GM10266 (cell line): ENCODE data around the gene PXT1.

Source experiments
- DNase-seq: peaks from one replicate; pipeline ENCODE4 v3.0.0; 2012; ENCODE audit errors: extremely low spot score
- TF ChIP-seq, protein P1 (sequence below): IDR thresholded peaks from 2 replicates; pipeline ENCODE4 v1.5.1; 2012; ENCODE audit warnings: mild to moderate bottlenecking, low read depth; ENCODE audit not compliant: control insufficient read depth, insufficient read depth; ENCODE audit errors: missing control alignments

PXT1 gene

DNA sequence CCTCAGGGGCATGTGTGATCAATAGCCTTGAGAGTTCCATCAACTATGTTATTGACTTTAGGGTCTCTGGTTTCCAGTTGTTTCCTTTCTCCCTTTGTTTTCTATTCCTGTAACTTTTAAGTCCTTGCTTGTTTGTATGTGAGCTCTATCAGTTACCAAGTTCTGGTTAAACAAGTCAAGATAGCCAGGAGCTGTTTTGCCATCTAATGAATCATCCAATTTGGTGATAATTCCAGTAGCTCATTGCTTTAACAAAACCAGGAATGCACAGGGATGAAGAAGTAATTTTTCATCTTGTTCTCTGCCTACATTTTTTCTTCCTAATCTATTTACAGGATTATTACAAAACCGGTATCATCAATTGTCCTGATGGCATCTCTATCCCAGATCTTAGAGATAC, 36.6 kb upstream of the PXT1 start:
- TF ChIP-seq, protein P1, sequence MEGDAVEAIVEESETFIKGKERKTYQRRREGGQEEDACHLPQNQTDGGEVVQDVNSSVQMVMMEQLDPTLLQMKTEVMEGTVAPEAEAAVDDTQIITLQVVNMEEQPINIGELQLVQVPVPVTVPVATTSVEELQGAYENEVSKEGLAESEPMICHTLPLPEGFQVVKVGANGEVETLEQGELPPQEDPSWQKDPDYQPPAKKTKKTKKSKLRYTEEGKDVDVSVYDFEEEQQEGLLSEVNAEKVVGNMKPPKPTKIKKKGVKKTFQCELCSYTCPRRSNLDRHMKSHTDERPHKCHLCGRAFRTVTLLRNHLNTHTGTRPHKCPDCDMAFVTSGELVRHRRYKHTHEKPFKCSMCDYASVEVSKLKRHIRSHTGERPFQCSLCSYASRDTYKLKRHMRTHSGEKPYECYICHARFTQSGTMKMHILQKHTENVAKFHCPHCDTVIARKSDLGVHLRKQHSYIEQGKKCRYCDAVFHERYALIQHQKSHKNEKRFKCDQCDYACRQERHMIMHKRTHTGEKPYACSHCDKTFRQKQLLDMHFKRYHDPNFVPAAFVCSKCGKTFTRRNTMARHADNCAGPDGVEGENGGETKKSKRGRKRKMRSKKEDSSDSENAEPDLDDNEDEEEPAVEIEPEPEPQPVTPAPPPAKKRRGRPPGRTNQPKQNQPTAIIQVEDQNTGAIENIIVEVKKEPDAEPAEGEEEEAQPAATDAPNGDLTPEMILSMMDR: no peak
- DNase-seq: no peak

DNA sequence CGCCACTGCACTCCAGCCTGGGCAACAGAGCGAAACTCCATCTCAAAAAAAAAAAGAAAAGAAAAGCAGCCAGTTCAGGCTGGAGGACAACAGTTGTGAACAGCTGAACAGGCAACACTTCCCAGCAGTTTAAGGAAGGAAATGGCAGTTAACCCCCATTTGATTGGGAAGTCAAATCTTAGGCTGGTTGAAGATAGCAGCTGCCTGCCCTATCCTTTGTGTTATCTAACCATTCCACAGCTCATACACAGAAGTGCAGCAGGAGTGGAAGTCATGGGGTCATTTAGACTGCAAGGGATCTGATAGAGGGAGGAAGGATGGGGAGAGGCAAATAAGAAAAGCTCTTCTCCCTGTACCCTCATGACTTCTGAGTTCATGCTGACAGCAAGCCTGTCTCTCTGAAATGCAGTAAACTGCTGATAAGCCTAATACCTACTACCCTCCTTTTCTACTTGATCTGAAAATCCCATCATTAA, 35.4 kb upstream of the PXT1 start:
- TF ChIP-seq, protein P1: no peak
- no peak for DNase-seq

DNA sequence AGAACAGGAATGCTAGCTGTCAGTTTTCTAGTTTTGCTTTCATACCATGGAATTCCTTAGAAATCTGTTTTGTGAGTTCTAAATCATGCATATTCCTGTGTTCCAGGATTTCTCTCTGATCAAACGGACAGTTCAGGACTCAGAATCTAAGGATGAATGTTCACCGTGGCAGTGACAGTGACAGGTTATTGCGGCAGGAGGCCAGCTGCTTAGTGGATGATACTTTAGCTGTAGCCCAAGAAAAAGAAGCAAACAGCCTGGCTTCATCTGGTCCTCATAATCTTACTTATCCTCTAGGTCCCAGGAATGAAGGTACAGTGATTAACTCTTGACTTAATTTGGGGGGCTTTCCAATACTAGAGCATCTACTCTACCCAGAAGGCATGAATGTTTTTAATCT, 27.3 kb upstream of the PXT1 start:
- TF ChIP-seq, protein P1: no peak
- no peak for DNase-seq

DNA sequence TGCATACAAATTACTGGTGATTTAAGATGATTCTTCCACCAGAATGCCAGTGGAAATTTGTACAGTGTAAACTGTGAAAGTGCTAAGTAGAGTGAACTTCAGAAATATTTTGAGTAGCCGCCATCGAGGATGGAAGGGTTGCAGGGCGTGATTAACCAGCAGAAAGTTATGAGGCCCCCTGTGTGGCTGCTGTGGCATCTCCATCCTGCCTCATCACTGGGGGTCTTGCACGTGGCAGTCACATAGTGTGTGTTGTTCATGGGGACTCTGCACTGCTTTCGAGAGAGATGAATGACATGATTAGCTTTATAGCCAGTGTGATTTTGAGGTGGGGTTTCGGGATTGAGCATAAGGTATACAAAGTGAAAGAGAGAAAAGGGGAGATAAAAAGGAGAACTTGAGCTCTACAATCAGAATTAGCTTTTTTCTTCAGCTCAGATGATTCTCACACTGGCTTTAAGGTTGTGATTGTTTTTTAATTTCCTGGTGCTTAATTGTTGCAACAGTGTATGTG, 26.6 kb upstream of the PXT1 start:
- TF ChIP-seq, protein P1: no peak
- no peak for DNase-seq

DNA sequence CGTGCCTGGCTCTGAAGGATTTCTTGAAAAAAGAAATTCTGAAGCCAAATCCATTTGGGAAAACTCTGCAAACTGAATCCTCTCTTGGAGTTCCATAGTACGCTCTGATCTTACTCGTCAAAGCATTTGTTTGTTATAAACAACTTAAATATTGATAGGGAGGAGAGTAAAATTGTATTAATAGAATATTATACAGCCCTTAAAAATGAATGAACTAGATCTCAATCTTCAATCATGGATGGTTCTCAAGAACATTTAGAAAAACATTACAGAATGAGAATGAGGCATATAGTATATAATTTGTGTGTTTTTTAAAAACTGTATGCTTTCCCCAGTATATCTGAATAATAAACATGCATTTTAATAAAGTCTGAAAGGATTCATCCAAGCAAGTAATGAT, 25.0 kb upstream of the PXT1 start:
- no peak for DNase-seq
- TF ChIP-seq, protein P1: no peak

DNA sequence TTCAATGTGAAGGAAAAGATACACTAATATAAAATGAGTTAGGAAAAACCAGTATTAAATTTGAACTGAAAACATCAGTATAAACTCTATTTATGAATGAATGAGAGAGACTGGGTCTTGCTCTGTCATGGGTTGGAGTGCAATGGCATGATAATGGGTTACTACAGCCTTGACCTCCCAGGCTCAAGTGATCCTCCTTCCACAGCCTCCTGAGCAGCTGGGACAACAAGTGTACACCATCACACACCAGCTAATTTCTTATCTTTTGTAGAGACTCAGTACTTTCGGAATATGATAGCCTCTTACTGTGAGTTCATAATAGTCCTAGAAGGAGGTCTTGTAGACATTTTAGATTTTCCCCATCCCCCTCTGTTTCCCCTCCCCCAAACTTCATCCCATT, 21.6 kb upstream of the PXT1 start:
- TF ChIP-seq, protein P1: no peak
- no peak for DNase-seq

DNA sequence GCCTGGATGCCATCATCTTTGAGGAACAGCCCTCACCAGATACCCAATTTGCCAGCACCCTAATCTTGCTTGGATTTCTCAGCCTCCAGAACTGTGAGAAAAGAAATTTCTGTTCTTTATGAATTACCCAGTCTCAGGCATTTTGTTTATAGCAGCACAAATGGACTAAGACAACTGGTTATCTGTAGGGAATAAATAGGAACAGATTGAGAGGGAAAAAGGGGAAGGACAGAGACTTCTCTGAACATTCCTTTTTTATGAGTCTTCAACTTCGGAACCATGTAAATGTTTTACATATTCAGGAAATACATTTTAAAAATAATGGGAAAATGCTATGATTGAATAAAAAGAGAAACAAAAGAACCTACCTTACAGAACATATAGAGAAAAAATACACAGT, 21.0 kb upstream of the PXT1 start:
- TF ChIP-seq, protein P1: no peak
- no peak for DNase-seq
